Right lobe of liver (tissue), 4 donors: ENCODE data around the gene TIMP2.

ENCODE experiments used
- CTCF ChIP-seq, 4 donors: fragments of 200-600 bp in 3 of 4; fragments of 450-650 bp in 1 of 4; IDR thresholded peaks; one replicate each; pipeline versions ENCODE4 v1.5.1 to v1.8.0; 2016 to 2022; ENCODE audit warnings: antibody characterized with exemption in 4 of 4, mild to moderate bottlenecking in 2 of 4
- POLR2A ChIP-seq: fragments of 450-650 bp; IDR thresholded peaks from one replicate; pipeline ENCODE4 v1.6.1; 2017; ENCODE audit warnings: antibody characterized with exemption, mild to moderate bottlenecking
- donor health status: DM: no; HTN: no; CAD: no.
- donor health status: DM: no; HTN: no; CAD: no.
- donor health status: DM: no; HTN: yes; CAD: no.

GRCh38 chr17:78940708-78941107 is 15.5 kb upstream of the TIMP2 start:
- TF ChIP-seq CTCF (IDR thresholded peaks at IDR 0.05) (no peak), POLR2A (no peak)
